ENCODE measurements around the gene CAPRIN2.

The CAPRIN2 gene

GRCh38 chr12:30794591-30795409, 40.0 kb upstream of the CAPRIN2 start:
- TF ChIP-seq, protein P1, sequence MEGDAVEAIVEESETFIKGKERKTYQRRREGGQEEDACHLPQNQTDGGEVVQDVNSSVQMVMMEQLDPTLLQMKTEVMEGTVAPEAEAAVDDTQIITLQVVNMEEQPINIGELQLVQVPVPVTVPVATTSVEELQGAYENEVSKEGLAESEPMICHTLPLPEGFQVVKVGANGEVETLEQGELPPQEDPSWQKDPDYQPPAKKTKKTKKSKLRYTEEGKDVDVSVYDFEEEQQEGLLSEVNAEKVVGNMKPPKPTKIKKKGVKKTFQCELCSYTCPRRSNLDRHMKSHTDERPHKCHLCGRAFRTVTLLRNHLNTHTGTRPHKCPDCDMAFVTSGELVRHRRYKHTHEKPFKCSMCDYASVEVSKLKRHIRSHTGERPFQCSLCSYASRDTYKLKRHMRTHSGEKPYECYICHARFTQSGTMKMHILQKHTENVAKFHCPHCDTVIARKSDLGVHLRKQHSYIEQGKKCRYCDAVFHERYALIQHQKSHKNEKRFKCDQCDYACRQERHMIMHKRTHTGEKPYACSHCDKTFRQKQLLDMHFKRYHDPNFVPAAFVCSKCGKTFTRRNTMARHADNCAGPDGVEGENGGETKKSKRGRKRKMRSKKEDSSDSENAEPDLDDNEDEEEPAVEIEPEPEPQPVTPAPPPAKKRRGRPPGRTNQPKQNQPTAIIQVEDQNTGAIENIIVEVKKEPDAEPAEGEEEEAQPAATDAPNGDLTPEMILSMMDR (conservative IDR thresholded peaks at IDR 0.05; ENCODE audit: low read depth), result no peak
- peak overlapping the region; percentile 100 for H3K27ac ChIP-seq
- DNase-seq (ENCODE audit: low spot score), result peak; percentile 97
- CTCF ChIA-PET, result interaction anchor here (2.3 kb wide), 1 partner anchor 40 kb away, joined by 10 read pairs; the partner anchor contains the start of gene CAPRIN2
- POLR2A ChIA-PET (ENCODE audit: low non-redundant PET), result interaction anchor here (0.5 kb wide), 1 partner anchor 60 kb away, joined by 4 read pairs; no protein-coding TSS in a partner anchor

GRCh38 chr12:30794020-30794419, 39.3 kb upstream of the CAPRIN2 start:
- CTCF ChIA-PET, result no interaction called here
- H3K27ac ChIP-seq, result peak overlapping the region; percentile 100
- TF ChIP-seq, protein P1 (conservative IDR thresholded peaks at IDR 0.05; ENCODE audit: low read depth), result no peak
- POLR2A ChIA-PET (ENCODE audit: low non-redundant PET), result no interaction called here
- DNase-seq (ENCODE audit: low spot score), result no peak

DNA sequence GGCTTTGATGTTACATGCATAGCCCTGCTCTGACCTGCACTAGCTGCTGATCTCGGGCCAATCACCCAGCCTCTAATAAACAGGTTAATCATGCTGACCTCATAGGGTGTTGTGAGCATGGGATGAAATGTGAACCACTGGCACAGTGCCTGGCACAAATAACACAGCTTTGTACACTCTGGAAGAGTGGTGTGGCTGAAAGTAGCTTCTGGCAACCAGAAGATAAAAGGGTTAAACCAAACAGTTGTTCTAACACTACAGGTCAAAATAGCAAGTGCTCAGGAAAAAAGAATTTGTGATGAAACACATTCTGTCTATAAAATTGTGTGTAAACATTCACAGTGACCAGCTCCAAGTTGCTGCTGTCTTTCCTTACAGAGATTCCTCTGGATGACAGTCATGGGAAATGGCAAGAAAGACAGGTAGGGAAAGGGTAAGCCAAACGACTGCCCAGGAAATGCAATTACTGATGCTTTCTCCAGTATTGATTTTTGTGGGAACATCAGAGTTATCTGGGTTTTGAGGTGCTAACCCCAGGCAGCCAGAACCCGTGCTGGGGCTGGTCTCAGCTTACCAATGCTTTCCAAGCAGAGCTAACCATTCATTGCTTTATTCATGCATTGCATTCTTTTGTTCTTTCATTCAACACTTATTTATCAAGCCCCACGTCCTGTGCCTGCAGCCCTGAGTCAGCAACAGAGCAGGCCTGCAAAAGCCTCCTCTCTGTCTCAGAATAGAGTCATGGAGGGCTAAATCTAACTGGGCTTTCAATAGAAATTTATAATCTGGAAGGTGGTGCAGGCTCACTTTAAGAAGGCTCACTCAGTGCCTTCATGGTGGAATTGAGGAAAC, 38.1 kb upstream of the CAPRIN2 start:
- peak; percentile 59 for DNase-seq (ENCODE audit: low spot score)
- CTCF ChIA-PET, result interaction anchor here (0.6 to 0.8 kb wide), 2 partner anchors 146 to 1289 kb away, joined by 3 to 5 read pairs; no protein-coding TSS in a partner anchor
- POLR2A ChIA-PET (ENCODE audit: low non-redundant PET), result no interaction called here
- peak overlapping the region; percentile 100 for H3K27ac ChIP-seq
- TF ChIP-seq, protein P1 (conservative IDR thresholded peaks at IDR 0.05; ENCODE audit: low read depth), result no peak

DNA sequence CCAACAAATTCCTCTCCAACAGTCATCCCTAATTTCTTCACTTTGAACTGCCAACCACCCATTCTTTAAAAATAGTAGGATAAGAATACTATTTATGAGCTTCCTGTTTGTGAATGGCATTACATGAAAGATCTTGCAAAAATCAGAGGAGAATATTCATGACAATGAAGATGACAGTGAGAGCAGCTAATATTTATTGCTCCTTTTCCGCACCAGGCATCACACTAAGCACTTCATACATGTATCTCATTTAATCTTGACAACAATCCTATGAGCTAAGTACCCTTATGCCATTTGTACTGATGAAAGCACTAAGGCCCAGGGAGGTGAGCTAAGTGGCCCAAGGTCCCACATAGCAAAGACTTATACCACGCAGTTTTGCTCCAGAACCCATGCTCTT, 37.3 kb upstream of the CAPRIN2 start:
- no peak for DNase-seq (ENCODE audit: low spot score)
- TF ChIP-seq, protein P1 (conservative IDR thresholded peaks at IDR 0.05; ENCODE audit: low read depth), result no peak
- CTCF ChIA-PET, result interaction anchor here (0.6 to 0.7 kb wide), 2 partner anchors 147 to 216 kb away, joined by 3 to 5 read pairs; no protein-coding TSS in a partner anchor
- H3K27ac ChIP-seq, result no peak overlapping the region
- POLR2A ChIA-PET (ENCODE audit: low non-redundant PET), result no interaction called here

DNA sequence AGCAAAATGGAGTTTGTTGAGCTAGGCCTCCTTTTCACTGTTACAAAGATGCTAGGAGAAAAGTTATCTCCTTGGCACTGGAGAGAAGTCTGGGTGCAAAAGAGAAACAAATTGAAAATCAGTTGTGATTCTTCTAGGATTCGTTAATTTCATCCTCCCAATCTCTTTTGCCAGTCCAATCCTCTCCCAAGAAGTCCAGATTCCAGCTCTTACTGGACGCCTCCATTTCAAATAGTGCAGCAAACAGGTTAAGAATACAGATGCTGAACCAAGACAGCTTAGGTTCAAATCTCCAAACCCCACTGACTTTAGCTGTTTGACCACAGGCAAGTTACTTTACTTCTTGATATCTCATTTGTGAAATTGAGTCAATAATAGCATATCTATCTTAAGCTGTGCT, 34.0 kb upstream of the CAPRIN2 start:
- no peak for DNase-seq (ENCODE audit: low spot score)
- TF ChIP-seq, protein P1 (conservative IDR thresholded peaks at IDR 0.05; ENCODE audit: low read depth), result no peak
- ChIA-PET CTCF (no interaction called here), POLR2A (ENCODE audit: low non-redundant PET) (no interaction called here)
- H3K27ac ChIP-seq, result no peak overlapping the region

- POLR2A ChIA-PET (ENCODE audit: low non-redundant PET), result no interaction called here
- H3K27ac ChIP-seq, result no peak overlapping the region
- DNase-seq (ENCODE audit: low spot score), result no peak
- CTCF ChIA-PET, result no interaction called here
- TF ChIP-seq, protein P1 (conservative IDR thresholded peaks at IDR 0.05; ENCODE audit: low read depth), result no peak
These were observed 30.9 kb upstream of the CAPRIN2 start for GRCh38 chr12:30785630-30786029.
